ENCODE measurements around the gene ANXA8.
"Not testable (repeated sequence)": the region's sequence is repeated elsewhere in the genome, so short reads cannot be mapped to it uniquely, and the experiment has no call there.

Gene ANXA8

GRCh38 chr10:47483923-47484322 is at the start of gene ANXA8:
ANXA8 (minus strand) TSS chr10:47484115; CDS start chr10:47483933, 182 bp downstream.
- not testable (repeated sequence) for DNase-seq (ENCODE audit: low spot score)

- not testable (repeated sequence) for DNase-seq (ENCODE audit: low spot score)
These were observed 39.6 kb upstream of the ANXA8 start, which contains the start of gene AGAP9 for GRCh38 chr10:47523475-47523874. AGAP9 (minus strand) TSS chr10:47523638; CDS start chr10:47523526, 112 bp downstream.

GRCh38 chr10:47502313-47502712 is 18.4 kb upstream of the ANXA8 start:
- not testable (repeated sequence) for DNase-seq (ENCODE audit: low spot score)

- DNase-seq (ENCODE audit: low spot score) = not testable (repeated sequence)
These were observed 10.3 kb upstream of the ANXA8 start for GRCh38 chr10:47494226-47494625.

GRCh38 chr10:47491600-47491999 is 7.7 kb upstream of the ANXA8 start, which contains the start of gene FAM25G:
FAM25G (minus strand) TSS chr10:47491700; CDS start chr10:47491674, 26 bp downstream.
- not testable (repeated sequence) for DNase-seq (ENCODE audit: low spot score)

- DNase-seq (ENCODE audit: low spot score) = not testable (repeated sequence)
These were observed 5.7 kb upstream of the ANXA8 start for GRCh38 chr10:47489630-47490029.

GRCh38 chr10:47485943-47486342 is 2.0 kb upstream of the ANXA8 start:
- not testable (repeated sequence) for DNase-seq (ENCODE audit: low spot score)

GRCh38 chr10:47484786-47485185 is 871 bp upstream of the ANXA8 start:
- not testable (repeated sequence) for DNase-seq (ENCODE audit: low spot score)

- DNase-seq (ENCODE audit: low spot score) = not testable (repeated sequence)
These were observed 1.5 kb downstream of the ANXA8 start for GRCh38 chr10:47482367-47482766.

- DNase-seq (ENCODE audit: low spot score) = not testable (repeated sequence)
These were observed 2.1 kb downstream of the ANXA8 start for GRCh38 chr10:47481768-47482181.

- DNase-seq (ENCODE audit: low spot score) = not testable (repeated sequence)
These were observed 2.6 kb downstream of the ANXA8 start for GRCh38 chr10:47481182-47481766.

GRCh38 chr10:47480133-47480532 is 3.8 kb downstream of the ANXA8 start:
- DNase-seq (ENCODE audit: low spot score) = not testable (repeated sequence)

- DNase-seq (ENCODE audit: low spot score) = not testable (repeated sequence)
These were observed 5.8 kb downstream of the ANXA8 start for GRCh38 chr10:47478114-47478513.

- not testable (repeated sequence) for DNase-seq (ENCODE audit: low spot score)
These were observed 6.8 kb downstream of the ANXA8 start for GRCh38 chr10:47477078-47477477.

- not testable (repeated sequence) for DNase-seq (ENCODE audit: low spot score)
These were observed 8.8 kb downstream of the ANXA8 start for GRCh38 chr10:47475101-47475500.

- not testable (repeated sequence) for DNase-seq (ENCODE audit: low spot score)
These were observed 10.4 kb downstream of the ANXA8 start for GRCh38 chr10:47473516-47473915.

GRCh38 chr10:47472647-47473046 is 11.3 kb downstream of the ANXA8 start:
- not testable (repeated sequence) for DNase-seq (ENCODE audit: low spot score)

GRCh38 chr10:47472072-47472471 is 11.8 kb downstream of the ANXA8 start:
- DNase-seq (ENCODE audit: low spot score) = not testable (repeated sequence)

GRCh38 chr10:47468731-47469528 is 15.0 kb downstream of the ANXA8 start:
- DNase-seq (ENCODE audit: low spot score) = not testable (repeated sequence)

GRCh38 chr10:47467957-47468356 is 16.0 kb downstream of the ANXA8 start:
- DNase-seq (ENCODE audit: low spot score) = not testable (repeated sequence)

GRCh38 chr10:47467458-47467857 is 16.5 kb downstream of the ANXA8 start:
- DNase-seq (ENCODE audit: low spot score) = not testable (repeated sequence)

- not testable (repeated sequence) for DNase-seq (ENCODE audit: low spot score)
These were observed 18.5 kb downstream of the ANXA8 start for GRCh38 chr10:47465216-47465917.
